Bronchial epithelial cell (primary cell): ENCODE measurements around the gene MYH15. TPM values are rescaled to one million over a fixed set of nuclear protein-coding genes. Genes with fewer than 3 reads are reported as not detected.

Source experiments
- DNase-seq: peaks from one replicate; pipeline ENCODE4 v3.0.0-alpha.2; 2010; ENCODE audit warnings: low read depth
- FAIRE-seq: peaks from 2 replicates; lab custom pipeline; 2011; peaks lifted over from hg19 to GRCh38; lab: Jason Lieb, UNC
- H3K27me3 ChIP-seq: 2 replicates; pipeline ENCODE4 v1.5.1; 2011; ENCODE audit warnings: low read length; ENCODE audit not compliant: control insufficient read depth, insufficient read depth
- H3K36me3 ChIP-seq: 2 replicates; pipeline ENCODE4 v1.5.1; 2011; ENCODE audit warnings: low read length; ENCODE audit not compliant: control insufficient read depth, insufficient read depth
- H3K4me3 ChIP-seq: 2 replicates; pipeline ENCODE4 v1.5.1; 2011; ENCODE audit warnings: mild to moderate bottlenecking, low read depth, low read length, control low read depth
- total RNA-seq: library from RNA; depleted of rRNA; stranded (reverse); fragments of >200 nt; gene quantifications from 2 replicates; pipeline ENCODE4 v1.2.1, GENCODE V29; 2014
- TF ChIP-seq, protein P1 (sequence below): IDR thresholded peaks from 2 replicates; pipeline ENCODE4 v1.5.1; 2011; ENCODE audit warnings: mild to moderate bottlenecking, moderate library complexity, low read length, control low read depth, inconsistent platforms; ENCODE audit not compliant: insufficient read depth, severe bottlenecking

Gene MYH15
- total RNA-seq, 1 donor from 2014 or later = under 0.01 TPM

DNA sequence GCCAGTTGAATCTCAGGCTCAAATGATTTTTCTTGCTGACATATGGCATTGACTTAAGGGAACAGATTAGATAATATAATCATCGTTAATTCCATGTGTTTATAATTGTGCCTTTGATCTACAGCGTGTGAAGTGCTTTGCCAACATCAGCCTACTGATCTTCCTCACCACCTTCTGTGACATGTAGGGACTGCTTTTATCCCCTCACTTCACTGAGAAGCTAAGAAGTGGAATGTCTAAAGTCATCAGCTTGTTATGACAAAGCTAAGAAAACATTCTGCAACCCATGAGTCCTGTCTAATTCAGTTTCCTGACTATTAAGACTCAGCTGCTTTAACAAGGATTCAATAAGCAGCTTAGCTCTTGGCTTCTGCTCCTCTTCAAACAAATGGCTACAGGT lies 106.0 kb downstream of the MYH15 start:
- peak; percentile 12 for DNase-seq
- FAIRE-seq = no peak
- TF ChIP-seq, protein P1, sequence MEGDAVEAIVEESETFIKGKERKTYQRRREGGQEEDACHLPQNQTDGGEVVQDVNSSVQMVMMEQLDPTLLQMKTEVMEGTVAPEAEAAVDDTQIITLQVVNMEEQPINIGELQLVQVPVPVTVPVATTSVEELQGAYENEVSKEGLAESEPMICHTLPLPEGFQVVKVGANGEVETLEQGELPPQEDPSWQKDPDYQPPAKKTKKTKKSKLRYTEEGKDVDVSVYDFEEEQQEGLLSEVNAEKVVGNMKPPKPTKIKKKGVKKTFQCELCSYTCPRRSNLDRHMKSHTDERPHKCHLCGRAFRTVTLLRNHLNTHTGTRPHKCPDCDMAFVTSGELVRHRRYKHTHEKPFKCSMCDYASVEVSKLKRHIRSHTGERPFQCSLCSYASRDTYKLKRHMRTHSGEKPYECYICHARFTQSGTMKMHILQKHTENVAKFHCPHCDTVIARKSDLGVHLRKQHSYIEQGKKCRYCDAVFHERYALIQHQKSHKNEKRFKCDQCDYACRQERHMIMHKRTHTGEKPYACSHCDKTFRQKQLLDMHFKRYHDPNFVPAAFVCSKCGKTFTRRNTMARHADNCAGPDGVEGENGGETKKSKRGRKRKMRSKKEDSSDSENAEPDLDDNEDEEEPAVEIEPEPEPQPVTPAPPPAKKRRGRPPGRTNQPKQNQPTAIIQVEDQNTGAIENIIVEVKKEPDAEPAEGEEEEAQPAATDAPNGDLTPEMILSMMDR = no peak
- no peaks in the 10 kb centered on the region for H3K36me3 ChIP-seq
- H3K4me3 ChIP-seq = no peak overlapping the region
- H3K27me3 ChIP-seq = peaks cover 2% of the 10 kb centered on the region

DNA sequence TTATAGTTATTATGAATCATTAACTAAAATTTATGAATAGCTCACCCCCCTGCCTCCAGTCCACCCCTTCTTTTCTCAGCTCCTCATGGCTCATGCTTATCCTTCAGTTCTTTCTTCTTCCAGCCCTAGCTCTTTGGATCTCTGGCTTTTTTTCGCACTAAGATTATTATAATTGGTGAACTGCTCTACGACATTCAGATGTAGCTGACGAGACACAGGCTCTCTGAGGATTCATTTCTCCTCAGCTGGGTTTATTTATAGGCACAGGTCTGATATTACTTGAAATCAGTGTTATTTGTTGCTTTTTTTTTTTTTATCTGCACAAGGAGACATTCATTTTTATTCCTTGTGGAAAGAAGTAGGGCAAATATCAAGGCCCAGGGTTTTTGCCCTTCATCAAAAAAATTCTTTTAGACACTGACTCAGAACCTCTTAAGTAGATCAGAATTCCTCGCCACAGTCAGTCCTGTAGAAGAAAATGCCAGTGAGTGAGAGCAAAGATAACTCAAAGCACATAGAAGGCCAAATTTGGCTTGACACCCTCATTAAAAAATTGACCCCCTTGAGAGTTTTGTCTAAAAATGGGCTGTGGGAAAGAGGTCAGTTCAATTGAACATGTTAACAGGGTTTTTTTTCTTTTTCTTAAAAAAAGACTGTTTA lies 106.6 kb downstream of the MYH15 start:
- Histone ChIP-seq H3K36me3 (no peaks in the 10 kb centered on the region), H3K27me3 (peaks cover 2% of the 10 kb centered on the region), H3K4me3 (no peak overlapping the region)
- TF ChIP-seq, protein P1 = no peak
- FAIRE-seq (no peak), DNase-seq (no peak)

DNA sequence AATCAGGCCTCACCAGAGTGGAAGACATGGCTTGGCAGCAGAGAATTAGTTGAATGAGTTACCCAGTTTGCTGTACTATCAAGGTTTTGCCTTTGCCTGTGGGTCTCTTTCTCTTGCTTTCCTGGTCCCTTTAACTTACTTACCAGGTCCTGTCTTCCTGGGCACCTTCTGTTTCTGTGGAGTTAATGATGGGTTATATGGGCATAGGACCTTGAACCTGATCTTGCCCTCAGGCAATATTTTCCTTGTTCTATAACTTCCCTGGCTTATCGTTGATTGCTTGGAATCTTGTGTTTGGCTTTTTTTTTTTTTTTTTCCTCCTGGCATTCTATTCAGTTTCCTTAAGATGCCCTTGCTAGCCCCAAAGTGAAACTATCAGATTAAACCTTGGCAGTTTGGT lies 107.2 kb downstream of the MYH15 start:
- Histone ChIP-seq H3K4me3 (no peak overlapping the region), H3K27me3 (peaks cover 2% of the 10 kb centered on the region), H3K36me3 (no peaks in the 10 kb centered on the region)
- FAIRE-seq (no peak), DNase-seq (no peak)
- TF ChIP-seq, protein P1 = no peak

DNA sequence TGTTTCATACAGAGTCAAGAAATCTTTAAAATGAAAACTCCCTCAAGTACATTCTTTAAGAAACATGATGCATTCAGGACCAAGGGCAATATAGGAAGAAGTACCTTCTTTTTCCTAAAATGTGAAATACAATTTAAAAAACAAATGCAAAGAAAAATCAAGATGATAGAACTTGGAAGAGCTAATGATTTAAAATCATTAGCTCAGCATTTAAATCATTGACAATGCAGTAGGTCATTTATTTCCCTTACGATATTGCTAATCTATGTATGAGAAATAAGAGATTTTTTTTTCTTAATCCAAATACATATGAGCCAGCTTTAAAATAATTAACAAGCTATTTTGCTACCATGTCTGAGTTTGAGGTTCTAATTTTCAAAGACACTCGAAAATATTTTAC lies 108.6 kb downstream of the MYH15 start:
- DNase-seq (no peak), FAIRE-seq (no peak)
- Histone ChIP-seq H3K27me3 (peaks cover 2% of the 10 kb centered on the region), H3K4me3 (no peak overlapping the region), H3K36me3 (no peaks in the 10 kb centered on the region)
- TF ChIP-seq, protein P1 = no peak

DNA sequence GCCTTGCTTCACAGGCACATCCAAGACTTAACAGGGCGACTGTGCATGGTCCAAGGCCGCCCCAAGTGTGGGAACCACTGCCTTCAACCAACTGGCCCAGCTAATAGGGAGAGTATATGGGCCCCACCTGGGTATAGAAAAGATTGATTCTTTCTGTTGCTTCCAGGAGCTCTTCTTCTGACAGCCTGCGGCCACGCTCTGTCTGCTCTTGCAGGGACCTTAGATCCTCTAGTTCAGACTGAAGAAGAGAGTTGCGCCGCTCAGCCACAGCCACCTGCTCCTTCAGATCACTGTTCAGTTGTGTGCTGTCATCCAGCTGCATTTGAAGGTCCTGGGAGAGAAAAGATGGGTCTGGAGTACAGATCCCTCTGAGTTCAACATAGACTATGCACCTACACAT lies 111.9 kb downstream of the MYH15 start:
- no peak overlapping the region for H3K4me3 ChIP-seq
- DNase-seq (no peak), FAIRE-seq (no peak)
- H3K36me3 ChIP-seq = no peaks in the 10 kb centered on the region
- TF ChIP-seq, protein P1 = no peak
- peaks cover 2% of the 10 kb centered on the region for H3K27me3 ChIP-seq

DNA sequence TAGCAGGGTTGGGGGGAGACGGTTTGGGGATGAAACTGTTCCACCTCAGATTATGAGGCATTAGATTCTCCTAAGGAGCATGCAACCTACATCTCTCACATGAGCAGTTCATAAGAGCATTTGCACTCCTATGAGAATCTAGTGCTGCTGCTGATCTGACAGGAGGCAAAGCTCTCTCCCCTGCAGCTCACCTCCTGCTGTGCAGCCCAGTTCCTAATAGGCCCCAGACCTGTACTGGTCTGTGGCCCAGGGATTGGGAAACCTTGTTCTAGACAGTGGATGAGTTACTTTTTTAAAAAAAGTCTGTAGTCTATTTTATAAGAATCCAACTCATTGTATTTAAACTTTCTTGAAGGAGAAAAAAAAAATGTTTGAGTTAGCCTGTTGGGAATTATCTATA lies 114.1 kb downstream of the MYH15 start:
- Histone ChIP-seq H3K27me3 (no peaks in the 10 kb centered on the region), H3K4me3 (no peak overlapping the region), H3K36me3 (no peaks in the 10 kb centered on the region)
- TF ChIP-seq, protein P1 = no peak
- DNase-seq (no peak), FAIRE-seq (no peak)
